ENCODE data around the gene TMPRSS3. TPM values are rescaled to one million over a fixed set of nuclear protein-coding genes. Genes with fewer than 3 reads are reported as not detected.

The TMPRSS3 gene
- total RNA-seq, 1 experiment from 2014 or later, result 4.3 TPM

GRCh38 chr21:42440187-42440792 is 44.4 kb upstream of the TMPRSS3 start:
- no peaks in the 10 kb centered on the region for H3K9me2 ChIP-seq (ENCODE audit: insufficient read depth)
- no peaks in the 10 kb centered on the region for H3K79me2 ChIP-seq (ENCODE audit: low read depth)
- no peaks in the 10 kb centered on the region for H3K36me3 ChIP-seq (ENCODE audit: low read depth)
- CTCF ChIA-PET, result no interaction called here
- no peaks in the 10 kb centered on the region for H4K20me1 ChIP-seq (ENCODE audit: insufficient read depth)
- POLR2A ChIA-PET (ENCODE audit: unreplicated experiment), result no interaction called here
- intact Hi-C loops (cut with micrococcal nuclease; ENCODE audit: unreplicated experiment), result no loop called here
- TF ChIP-seq CTCF (conservative IDR thresholded peaks at IDR 0.05) (no peak), EZH2 (IDR thresholded peaks at IDR 0.05; ENCODE audit: low read depth) (no peak)
- BruUV-seq (replicated peaks), result no TSS peak
- H2AFZ ChIP-seq, result no peak overlapping the region
- no peak overlapping the region for H3K4me3 ChIP-seq
- no peaks in the 10 kb centered on the region for H3K4me1 ChIP-seq (replicated peaks; ENCODE audit: insufficient read depth)
- no peaks in the 10 kb centered on the region for H3F3A ChIP-seq (ENCODE audit: insufficient read depth, low read depth)
- H3K9me3 ChIP-seq (ENCODE audit: insufficient read depth, low read depth), result no peaks in the 10 kb centered on the region
- 0 out of 2 replicates have a peak, but pooled peaks cover 1% of the 10 kb centered on the region for H3K27me3 ChIP-seq (ENCODE audit: insufficient read depth, low read depth)
- no peak for DNase-seq
- no peak overlapping the region for H3K27ac ChIP-seq
- H3K4me2 ChIP-seq, result no peak overlapping the region

DNA sequence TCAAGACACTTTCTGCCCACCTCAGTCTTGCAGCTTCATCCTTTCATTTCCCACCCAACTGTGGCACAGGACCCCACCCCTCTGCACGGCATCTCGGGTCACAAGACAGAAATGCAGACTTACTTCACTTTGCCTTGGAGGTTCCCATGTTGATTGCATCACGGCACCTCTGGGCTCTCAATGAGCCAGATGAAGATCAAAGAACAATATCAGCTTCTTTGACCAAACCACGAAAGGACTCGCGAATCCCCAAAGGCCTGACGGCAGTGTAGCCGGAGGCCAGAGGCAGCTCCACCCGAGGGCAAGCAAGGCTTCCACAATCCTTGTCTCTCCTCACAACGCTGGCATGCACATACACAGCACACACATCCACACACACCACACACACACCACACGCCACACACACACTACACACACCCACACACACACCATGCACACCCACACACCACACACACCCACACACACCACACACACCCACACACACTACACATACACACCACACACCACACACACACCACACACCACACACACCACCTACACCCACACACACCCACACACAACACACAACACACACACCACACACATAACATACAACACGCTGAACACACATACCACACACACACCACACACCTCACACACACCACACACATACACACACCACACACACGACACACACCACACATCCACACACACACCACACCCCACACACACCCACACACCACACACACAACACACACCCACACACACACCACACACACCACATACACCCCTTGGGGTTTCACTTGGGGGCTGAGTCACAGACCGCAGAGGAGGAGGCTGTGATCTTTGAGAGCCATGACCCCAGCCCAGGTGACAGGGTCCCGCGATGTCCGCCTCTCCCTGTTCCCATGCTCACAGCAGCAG is 43.7 kb upstream of the TMPRSS3 start:
- no peaks in the 10 kb centered on the region for H3K9me2 ChIP-seq (ENCODE audit: insufficient read depth)
- H4K20me1 ChIP-seq (ENCODE audit: insufficient read depth), result no peaks in the 10 kb centered on the region
- H3K36me3 ChIP-seq (ENCODE audit: low read depth), result no peaks in the 10 kb centered on the region
- no TSS peak for BruUV-seq (replicated peaks)
- TF ChIP-seq CTCF (conservative IDR thresholded peaks at IDR 0.05) (no peak), EZH2 (IDR thresholded peaks at IDR 0.05; ENCODE audit: low read depth) (no peak)
- H3K4me1 ChIP-seq (replicated peaks; ENCODE audit: insufficient read depth), result no peaks in the 10 kb centered on the region
- H3K9me3 ChIP-seq (ENCODE audit: insufficient read depth, low read depth), result no peaks in the 10 kb centered on the region
- no peak for DNase-seq
- H3K79me2 ChIP-seq (ENCODE audit: low read depth), result no peaks in the 10 kb centered on the region
- CTCF ChIA-PET, result no interaction called here
- H3K4me3 ChIP-seq, result no peak overlapping the region
- H3K27ac ChIP-seq, result no peak overlapping the region
- H3K4me2 ChIP-seq, result no peak overlapping the region
- no peaks in the 10 kb centered on the region for H3F3A ChIP-seq (ENCODE audit: insufficient read depth, low read depth)
- no peaks in the 10 kb centered on the region for H3K27me3 ChIP-seq (ENCODE audit: insufficient read depth, low read depth)
- no peak overlapping the region for H2AFZ ChIP-seq
- POLR2A ChIA-PET (ENCODE audit: unreplicated experiment), result no interaction called here
- intact Hi-C loops (cut with micrococcal nuclease; ENCODE audit: unreplicated experiment), result no loop called here

DNA sequence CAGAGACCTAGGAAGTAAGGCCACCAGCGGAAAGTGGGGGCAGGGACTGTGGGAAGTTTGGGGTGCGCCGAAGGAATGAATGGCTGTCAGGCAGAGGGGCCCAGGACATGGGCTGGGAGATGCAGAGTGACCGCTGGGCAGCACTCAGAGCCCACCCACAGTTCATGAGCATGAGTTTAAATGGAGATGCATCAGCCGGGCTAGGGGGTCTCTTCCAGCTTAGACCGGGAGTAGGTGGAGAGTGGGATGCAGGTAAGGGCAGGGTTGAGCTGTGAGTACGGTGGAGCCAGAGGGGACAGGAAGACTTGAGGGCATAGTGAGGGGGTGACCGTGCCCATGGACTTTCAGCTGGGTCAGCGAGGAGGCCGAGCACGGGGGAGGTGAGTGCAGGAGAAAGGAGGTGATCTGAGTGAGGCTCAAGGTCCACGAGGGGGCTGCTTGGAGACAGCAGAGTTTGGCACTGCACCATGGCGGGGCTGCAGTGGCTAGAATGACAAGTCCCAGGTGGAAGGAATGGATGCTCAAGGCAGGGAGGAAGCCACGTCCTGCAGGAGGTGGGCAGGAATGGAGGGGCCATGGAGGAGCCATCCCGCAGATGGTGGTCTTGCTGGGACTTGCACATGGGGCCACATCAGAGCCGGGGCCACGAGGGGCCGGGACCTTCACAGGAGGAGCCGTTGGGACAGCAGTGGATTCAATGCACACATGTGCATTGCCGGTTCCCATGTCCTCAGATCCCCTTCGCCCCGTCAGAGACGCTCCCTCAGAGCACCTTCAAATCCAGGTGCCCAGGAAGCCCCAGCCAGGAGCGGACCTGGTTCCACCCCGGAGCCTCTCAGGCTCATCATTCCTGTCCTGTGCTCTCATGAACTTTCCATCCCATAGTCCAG is 42.7 kb upstream of the TMPRSS3 start:
- Histone ChIP-seq H3K9me2 (ENCODE audit: insufficient read depth) (no peaks in the 10 kb centered on the region), H3K27ac (no peak overlapping the region), H3K27me3 (ENCODE audit: insufficient read depth, low read depth) (no peaks in the 10 kb centered on the region), H3K36me3 (ENCODE audit: low read depth) (no peaks in the 10 kb centered on the region), H3F3A (ENCODE audit: insufficient read depth, low read depth) (no peaks in the 10 kb centered on the region), H4K20me1 (ENCODE audit: insufficient read depth) (no peaks in the 10 kb centered on the region), H3K79me2 (ENCODE audit: low read depth) (no peaks in the 10 kb centered on the region), H3K9me3 (ENCODE audit: insufficient read depth, low read depth) (no peaks in the 10 kb centered on the region), H3K4me2 (no peak overlapping the region), H3K4me3 (no peak overlapping the region), H3K4me1 (replicated peaks; ENCODE audit: insufficient read depth) (peaks cover 6% of the 10 kb centered on the region; the same call in 1 of the 2 replicates), H2AFZ (no peak overlapping the region)
- intact Hi-C loops (cut with micrococcal nuclease; ENCODE audit: unreplicated experiment), result no loop called here
- CTCF ChIA-PET, result no interaction called here
- no peak for TF ChIP-seq CTCF (conservative IDR thresholded peaks at IDR 0.05)
- no TSS peak for BruUV-seq (replicated peaks)
- POLR2A ChIA-PET (ENCODE audit: unreplicated experiment), result interaction anchor here (0.5 to 0.6 kb wide), 2 partner anchors 39 to 42 kb away, joined by 3 to 4 read pairs; no protein-coding TSS in a partner anchor
- no peak for DNase-seq

Measured in PC-9 (cell line).